Astrocyte of the cerebellum (primary cell): ENCODE data around the gene TMEM82.
A peak's percentile ranks its signal among the peaks of the same experiment; 100 is the strongest.

Source experiments
- DNase-seq: peaks from one replicate; pipeline ENCODE4 v3.0.0-alpha.2; 2011; ENCODE audit warnings: low read depth
- H3K4me3 ChIP-seq: 2 replicates; pipeline ENCODE4 v1.5.1; 2011; ENCODE audit warnings: mild to moderate bottlenecking, low read depth, low read length, moderate library complexity
- in situ Hi-C: cut with HindIII; loops from 2 replicates; pipeline ENCODE4 v1.10.0; 2017; ENCODE audit warnings: low sequenced_read_pairs
- TF ChIP-seq, protein P1 (sequence below): IDR thresholded peaks from 2 replicates; pipeline ENCODE4 v1.5.1; 2012; ENCODE audit warnings: low read length, low read depth, moderate library complexity, mild to moderate bottlenecking; ENCODE audit errors: missing control alignments

TMEM82 gene

GRCh38 chr1:15738416-15739113 is 3.7 kb upstream of the TMEM82 start:
- H3K4me3 ChIP-seq = no peak overlapping the region
- in situ Hi-C loops = no loop called here
- DNase-seq = no peak
- TF ChIP-seq, protein P1, sequence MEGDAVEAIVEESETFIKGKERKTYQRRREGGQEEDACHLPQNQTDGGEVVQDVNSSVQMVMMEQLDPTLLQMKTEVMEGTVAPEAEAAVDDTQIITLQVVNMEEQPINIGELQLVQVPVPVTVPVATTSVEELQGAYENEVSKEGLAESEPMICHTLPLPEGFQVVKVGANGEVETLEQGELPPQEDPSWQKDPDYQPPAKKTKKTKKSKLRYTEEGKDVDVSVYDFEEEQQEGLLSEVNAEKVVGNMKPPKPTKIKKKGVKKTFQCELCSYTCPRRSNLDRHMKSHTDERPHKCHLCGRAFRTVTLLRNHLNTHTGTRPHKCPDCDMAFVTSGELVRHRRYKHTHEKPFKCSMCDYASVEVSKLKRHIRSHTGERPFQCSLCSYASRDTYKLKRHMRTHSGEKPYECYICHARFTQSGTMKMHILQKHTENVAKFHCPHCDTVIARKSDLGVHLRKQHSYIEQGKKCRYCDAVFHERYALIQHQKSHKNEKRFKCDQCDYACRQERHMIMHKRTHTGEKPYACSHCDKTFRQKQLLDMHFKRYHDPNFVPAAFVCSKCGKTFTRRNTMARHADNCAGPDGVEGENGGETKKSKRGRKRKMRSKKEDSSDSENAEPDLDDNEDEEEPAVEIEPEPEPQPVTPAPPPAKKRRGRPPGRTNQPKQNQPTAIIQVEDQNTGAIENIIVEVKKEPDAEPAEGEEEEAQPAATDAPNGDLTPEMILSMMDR = no peak

DNA sequence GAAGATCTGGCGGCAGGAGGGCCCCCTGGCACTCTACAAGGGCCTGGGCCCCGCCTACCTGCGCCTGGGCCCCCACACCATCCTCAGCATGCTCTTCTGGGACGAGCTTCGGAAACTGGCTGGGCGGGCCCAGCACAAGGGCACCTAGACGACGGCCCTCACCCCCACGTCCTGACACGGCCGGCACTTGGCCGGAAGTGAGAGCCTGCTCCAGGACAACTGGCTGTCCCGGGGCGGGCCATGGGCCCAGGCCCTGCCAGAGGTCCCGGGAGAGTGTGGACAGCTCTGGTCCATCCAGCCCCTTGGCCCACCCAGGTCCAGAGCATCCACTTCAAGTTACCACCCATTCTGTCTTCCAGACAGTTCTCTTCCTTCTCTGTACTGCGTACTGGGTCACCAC is 3.0 kb upstream of the TMEM82 start:
- TF ChIP-seq, protein P1 = no peak
- in situ Hi-C loops = no loop called here

DNA sequence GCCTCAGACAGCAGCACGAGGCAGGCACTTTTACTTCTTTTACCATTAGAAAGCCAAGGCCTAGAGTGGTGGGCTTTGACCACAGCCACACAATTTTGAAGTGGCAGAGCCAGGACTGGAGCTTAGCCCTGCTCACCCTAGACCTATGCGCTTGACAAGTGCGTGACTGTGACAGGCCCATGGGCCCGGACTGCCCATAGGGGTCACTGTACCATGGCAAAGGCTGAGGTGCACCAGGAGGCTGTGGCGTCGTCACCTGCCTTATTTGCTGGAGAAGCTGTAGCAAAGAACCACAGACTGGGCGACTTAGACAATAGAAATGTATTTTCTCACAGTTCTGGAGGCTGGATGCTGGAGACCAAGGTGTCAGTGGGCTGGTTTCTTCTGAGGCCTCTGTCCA is 2.6 kb upstream of the TMEM82 start:
- in situ Hi-C loops = no loop called here
- TF ChIP-seq, protein P1 = peak; percentile 28
- no peak overlapping the region for H3K4me3 ChIP-seq
- DNase-seq = no peak

More for the DNA sequence above, 3.0 kb upstream of the TMEM82 start:
- H3K4me3 ChIP-seq = no peak overlapping the region
- DNase-seq = no peak

DNA sequence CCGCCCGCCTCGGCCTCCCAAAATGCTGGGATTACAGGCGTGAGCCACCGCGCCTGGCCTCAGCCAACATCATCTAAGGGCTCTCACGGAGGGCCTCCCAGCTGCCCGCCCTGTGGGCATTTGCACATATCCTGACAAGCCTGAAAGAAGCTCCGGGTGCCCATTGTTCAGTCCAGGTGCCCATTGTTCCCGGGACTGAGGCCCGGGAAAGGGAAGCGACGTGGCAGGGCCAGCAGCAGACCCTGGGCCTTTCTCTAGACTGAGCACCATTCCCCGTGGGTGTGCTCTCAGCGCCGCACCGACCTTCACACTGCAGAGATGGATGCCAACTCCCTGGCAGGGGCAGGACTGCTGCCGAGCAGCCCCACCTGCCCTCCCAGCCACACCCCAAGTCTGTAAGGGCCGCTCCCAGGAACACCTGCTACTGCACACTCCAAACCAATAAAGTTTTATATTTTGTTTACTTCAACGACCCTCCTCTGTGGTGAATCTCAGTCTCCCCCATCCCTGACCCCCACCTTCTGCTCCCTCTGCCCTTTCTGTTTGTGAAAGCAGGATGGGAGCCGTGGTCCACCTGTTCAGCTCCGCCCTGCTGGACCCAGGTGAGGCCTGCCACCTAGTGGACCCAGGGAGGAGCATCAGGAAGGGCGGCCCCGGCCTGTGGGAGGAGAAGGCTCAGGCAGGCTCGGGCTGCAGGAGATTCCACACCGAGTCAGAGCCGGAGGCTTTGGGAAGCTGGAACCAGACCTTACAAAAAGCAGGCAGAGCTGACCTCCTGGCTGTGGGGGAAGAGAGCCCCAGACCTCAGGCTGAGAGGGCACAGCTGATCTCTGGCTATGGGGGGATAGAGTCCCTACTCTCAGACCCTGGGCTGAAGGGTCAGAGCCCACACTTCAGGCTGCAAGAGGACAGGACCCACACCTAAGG is 1.1 kb upstream of the TMEM82 start:
- no peak overlapping the region for H3K4me3 ChIP-seq
- DNase-seq = peak; percentile 34
- in situ Hi-C loops = no loop called here
- TF ChIP-seq, protein P1 = peak; percentile 92

- TF ChIP-seq, protein P1 = no peak
- DNase-seq = no peak
- in situ Hi-C loops = no loop called here
- H3K4me3 ChIP-seq = no peak overlapping the region
These were observed 1.9 kb downstream of the TMEM82 start for GRCh38 chr1:15744122-15744679.

DNA sequence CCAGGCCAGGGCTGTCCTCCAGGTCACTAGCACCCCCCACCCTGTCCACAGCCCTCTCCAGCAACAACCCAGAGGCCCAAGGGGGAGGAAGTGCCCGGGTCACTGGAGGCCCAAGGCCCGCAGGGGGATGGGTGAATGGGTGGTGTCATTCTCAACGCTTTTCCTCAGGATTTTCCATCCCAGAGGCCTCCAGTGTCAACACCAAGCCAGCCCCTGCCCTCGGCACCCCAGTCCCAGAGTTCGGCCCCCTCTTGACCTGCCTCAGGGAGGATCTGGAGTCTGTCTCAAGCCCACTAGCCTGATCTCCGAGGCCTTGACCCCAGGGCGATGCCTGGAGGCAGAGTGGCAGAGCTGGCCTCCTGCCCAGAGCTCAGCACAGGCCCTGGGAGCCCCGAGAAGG is 5.1 kb downstream of the TMEM82 start:
- TF ChIP-seq, protein P1 = no peak
- H3K4me3 ChIP-seq = no peak overlapping the region
- DNase-seq = no peak
- in situ Hi-C loops = no loop called here
